ENCODE data around the gene PLXNC1. TPM values are rescaled to one million over a fixed set of nuclear protein-coding genes. Genes with fewer than 3 reads are reported as not detected.

PLXNC1 gene
- total and polyA plus RNA-seq, 4 donors: 0.71 to 12.0 (median 3.3) TPM

- H3K9ac ChIP-seq (ENCODE audit: low read depth in 1 of 2, low read length in 2 of 2): no peak overlapping the region
- H3K9me3 ChIP-seq (ENCODE audit: control insufficient read depth in 4 of 4, low read length in 3 of 4): no peaks in the 10 kb centered on the region
- no peak overlapping the region for H3K4me3 ChIP-seq (ENCODE audit: low read depth in 1 of 3, low read length in 3 of 3)
- no peaks in the 10 kb centered on the region for H3K36me3 ChIP-seq (ENCODE audit: control insufficient read depth in 4 of 4, insufficient read depth in 3 of 4, low read depth in 1 of 4, low read length in 3 of 4)
- no peak for DNase-seq (ENCODE audit: low spot score)
- WGBS: 96% methylated on average over 5 of the region's 5 CpGs
- H3K27me3 ChIP-seq (ENCODE audit: control insufficient read depth in 4 of 4, insufficient read depth in 4 of 4, low read length in 3 of 4): no peaks in the 10 kb centered on the region
- TF ChIP-seq NR2F2 (IDR thresholded peaks at IDR 0.05): no peak
- TF ChIP-seq REST (IDR thresholded peaks at IDR 0.05): no peak
- TF ChIP-seq GABPA (IDR thresholded peaks at IDR 0.05 in 1 of 2, conservative IDR thresholded peaks at IDR 0.05 in 1 of 2): no peak
- no peak for TF ChIP-seq ATF3 (IDR thresholded peaks at IDR 0.05)
- no peak for TF ChIP-seq HNF4G (IDR thresholded peaks at IDR 0.05)
- no peak for TF ChIP-seq RXRA (IDR thresholded peaks at IDR 0.05)
- TF ChIP-seq, protein P1, sequence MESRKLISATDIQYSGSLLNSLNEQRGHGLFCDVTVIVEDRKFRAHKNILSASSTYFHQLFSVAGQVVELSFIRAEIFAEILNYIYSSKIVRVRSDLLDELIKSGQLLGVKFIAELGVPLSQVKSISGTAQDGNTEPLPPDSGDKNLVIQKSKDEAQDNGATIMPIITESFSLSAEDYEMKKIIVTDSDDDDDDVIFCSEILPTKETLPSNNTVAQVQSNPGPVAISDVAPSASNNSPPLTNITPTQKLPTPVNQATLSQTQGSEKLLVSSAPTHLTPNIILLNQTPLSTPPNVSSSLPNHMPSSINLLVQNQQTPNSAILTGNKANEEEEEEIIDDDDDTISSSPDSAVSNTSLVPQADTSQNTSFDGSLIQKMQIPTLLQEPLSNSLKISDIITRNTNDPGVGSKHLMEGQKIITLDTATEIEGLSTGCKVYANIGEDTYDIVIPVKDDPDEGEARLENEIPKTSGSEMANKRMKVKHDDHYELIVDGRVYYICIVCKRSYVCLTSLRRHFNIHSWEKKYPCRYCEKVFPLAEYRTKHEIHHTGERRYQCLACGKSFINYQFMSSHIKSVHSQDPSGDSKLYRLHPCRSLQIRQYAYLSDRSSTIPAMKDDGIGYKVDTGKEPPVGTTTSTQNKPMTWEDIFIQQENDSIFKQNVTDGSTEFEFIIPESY (IDR thresholded peaks at IDR 0.05): no peak
- TF ChIP-seq HNF4A (conservative IDR thresholded peaks at IDR 0.05): no peak
- no peak for TF ChIP-seq MAX (IDR thresholded peaks at IDR 0.05)
- no peak for TF ChIP-seq SP1 (IDR thresholded peaks at IDR 0.05)
- no peak for TF ChIP-seq FOXA2 (IDR thresholded peaks at IDR 0.05)
- no peak for TF ChIP-seq YY1 (IDR thresholded peaks at IDR 0.05)
- no peak for TF ChIP-seq CTCF (IDR thresholded peaks at IDR 0.05; ENCODE audit: low read depth, low read length, missing input control)
- TF ChIP-seq JUND (IDR thresholded peaks at IDR 0.05): no peak
- no peak overlapping the region for H3K27ac ChIP-seq (ENCODE audit: low read depth in 1 of 2, low read length in 2 of 2)
- H3K4me1 ChIP-seq (ENCODE audit: control insufficient read depth in 4 of 4, insufficient read depth in 4 of 4, low read length in 3 of 4): no peaks in the 10 kb centered on the region
Observed at GRCh38 chr12:94220804-94221203, 72.4 kb downstream of the PLXNC1 start.

GRCh38 chr12:94222351-94223084 lies 74.1 kb downstream of the PLXNC1 start:
- Histone ChIP-seq H3K36me3 (ENCODE audit: control insufficient read depth in 4 of 4, insufficient read depth in 3 of 4, low read depth in 1 of 4, low read length in 3 of 4) (no peaks in the 10 kb centered on the region), H3K27me3 (ENCODE audit: control insufficient read depth in 4 of 4, insufficient read depth in 4 of 4, low read length in 3 of 4) (no peaks in the 10 kb centered on the region), H3K9me3 (ENCODE audit: control insufficient read depth in 4 of 4, low read length in 3 of 4) (no peaks in the 10 kb centered on the region), H3K27ac (ENCODE audit: low read depth in 1 of 2, low read length in 2 of 2) (no peak overlapping the region), H3K9ac (ENCODE audit: low read depth in 1 of 2, low read length in 2 of 2) (no peak overlapping the region), H3K4me1 (ENCODE audit: control insufficient read depth in 4 of 4, insufficient read depth in 4 of 4, low read length in 3 of 4) (no peaks in the 10 kb centered on the region), H3K4me3 (ENCODE audit: low read depth in 1 of 3, low read length in 3 of 3) (no peak overlapping the region)
- TF ChIP-seq ATF3 (IDR thresholded peaks at IDR 0.05) (no peak), RXRA (IDR thresholded peaks at IDR 0.05) (no peak), FOXA2 (IDR thresholded peaks at IDR 0.05) (no peak), TAF1 (conservative IDR thresholded peaks at IDR 0.05) (no peak)
- TF ChIP-seq, protein P1 (IDR thresholded peaks at IDR 0.05): no peak
- 97% methylated on average over 4 of the region's 4 CpGs for WGBS
- no peak for DNase-seq (ENCODE audit: low spot score)
